RPMI7951 (cell line): Measurements from ENCODE around the gene OR2AT4. TPM values are rescaled to one million over a fixed set of nuclear protein-coding genes. Genes with fewer than 3 reads are reported as not detected.
"Not testable (repeated sequence)": the region's sequence is repeated elsewhere in the genome, so short reads cannot be mapped to it uniquely, and the experiment has no call there.

Source experiments
- DNase-seq: peaks from one replicate; pipeline ENCODE4 v3.0.0-alpha.2; 2012; ENCODE audit warnings: low read depth
- total RNA-seq: library from RNA; depleted of rRNA; stranded (reverse); fragments of >200 nt; shearing (Covaris generic); gene quantifications from 2 replicates; pipeline ENCODE4 v1.2.3, GENCODE V29; 2014

Gene OR2AT4
- total RNA-seq, 1 experiment from 2014 or later: not detected

DNA sequence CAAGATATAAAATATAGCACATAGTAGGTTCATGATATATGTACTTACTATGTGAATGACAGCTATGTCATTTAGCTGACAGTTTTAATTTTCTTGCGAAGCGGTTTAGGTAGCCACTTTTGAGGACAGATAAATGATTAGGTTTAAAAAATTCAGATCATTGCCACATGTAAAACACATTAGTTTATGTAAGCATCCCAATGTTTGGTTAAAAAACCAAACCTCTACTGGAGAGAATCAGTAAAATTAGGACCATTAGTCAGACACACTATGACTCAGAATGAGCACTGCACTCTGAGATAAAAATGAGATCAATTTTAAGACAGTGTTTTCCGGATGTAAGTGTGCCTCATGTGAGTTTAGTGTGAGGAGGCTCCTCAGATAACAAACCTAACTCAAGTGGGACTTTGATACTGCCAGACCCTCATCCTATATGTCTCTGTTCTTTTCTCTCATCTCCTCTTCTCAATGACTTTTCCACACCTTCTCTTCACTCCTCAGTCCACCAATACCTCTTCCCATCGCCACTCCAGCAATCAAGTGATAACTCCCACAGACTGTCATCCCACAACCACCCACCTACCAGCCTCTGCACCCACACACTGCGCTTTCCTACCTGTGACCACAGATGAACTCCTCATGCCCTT, 6.8 kb upstream of the OR2AT4 start:
- peak; percentile 74 for DNase-seq

DNA sequence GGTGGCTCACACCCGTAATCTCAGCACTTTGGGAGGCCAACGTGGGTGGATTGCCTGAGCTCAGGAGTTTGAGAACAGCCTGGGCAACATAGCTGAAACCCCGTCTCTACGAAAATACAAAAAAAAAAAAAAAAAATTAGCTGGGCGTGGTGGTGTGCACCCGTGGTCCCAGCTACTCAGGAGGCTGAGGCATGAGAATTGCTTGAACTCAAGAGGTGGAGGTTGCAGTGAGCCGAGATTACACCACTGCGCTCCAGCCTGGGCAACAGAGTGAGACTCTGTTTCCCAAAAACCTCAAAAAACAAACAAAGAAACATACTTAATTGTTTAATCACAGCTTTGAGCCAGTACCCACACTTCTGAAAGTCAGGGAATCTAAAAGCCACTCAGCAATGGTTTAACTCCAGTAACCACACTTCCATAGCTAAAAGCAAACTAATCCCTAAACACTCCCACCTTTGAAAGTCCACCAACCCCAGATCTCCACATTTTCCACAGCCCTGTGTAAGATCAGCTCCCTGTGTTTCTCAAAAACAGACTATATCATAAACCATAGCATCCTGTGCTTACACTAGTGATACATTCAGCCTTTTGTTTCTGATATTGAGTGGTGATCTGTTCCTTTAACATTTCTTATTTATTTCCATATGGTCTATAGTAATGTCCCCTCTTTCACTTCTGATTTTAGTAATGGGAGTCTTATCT, 4.9 kb upstream of the OR2AT4 start:
- DNase-seq: no peak

DNA sequence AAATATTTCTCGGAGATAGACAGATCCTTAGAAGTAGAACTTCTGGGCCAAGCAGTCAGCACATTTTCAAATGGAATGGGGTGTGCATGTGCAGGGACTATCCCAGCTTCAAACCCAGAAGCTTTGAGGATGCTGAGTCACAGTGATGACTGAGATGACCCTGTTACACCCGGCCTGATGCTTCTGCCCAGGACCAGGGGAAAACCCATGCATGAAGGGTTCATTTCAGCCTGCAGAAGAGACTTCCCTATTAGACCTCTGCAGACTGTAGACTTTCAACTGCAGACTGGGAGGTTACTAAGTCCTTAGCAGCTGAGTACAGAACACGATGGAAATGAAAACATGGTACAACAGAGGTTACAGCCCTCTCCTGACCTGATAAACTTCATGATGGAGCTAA, 3.6 kb upstream of the OR2AT4 start:
- peak; percentile 85 for DNase-seq

DNA sequence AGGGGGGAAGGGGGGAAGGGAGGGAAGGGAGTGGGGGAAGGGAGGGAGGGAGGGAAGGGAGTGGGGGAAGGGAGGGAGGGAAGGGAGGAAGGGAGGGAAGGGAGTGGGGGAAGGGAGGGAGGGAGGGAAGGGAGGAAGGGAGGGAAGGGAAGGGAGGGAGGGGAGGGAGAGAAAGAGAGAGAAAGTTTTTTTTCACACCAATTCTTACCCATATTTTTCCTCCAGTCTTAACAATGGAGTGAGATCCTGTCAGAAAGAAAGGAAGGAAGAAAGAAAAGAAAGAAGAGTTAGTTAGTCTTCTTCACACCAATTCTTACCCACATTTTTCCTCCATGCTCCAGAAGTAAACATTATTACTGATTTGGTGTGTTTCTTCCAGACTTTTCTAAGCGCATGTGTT, 3.0 kb upstream of the OR2AT4 start:
- no peak for DNase-seq

DNA sequence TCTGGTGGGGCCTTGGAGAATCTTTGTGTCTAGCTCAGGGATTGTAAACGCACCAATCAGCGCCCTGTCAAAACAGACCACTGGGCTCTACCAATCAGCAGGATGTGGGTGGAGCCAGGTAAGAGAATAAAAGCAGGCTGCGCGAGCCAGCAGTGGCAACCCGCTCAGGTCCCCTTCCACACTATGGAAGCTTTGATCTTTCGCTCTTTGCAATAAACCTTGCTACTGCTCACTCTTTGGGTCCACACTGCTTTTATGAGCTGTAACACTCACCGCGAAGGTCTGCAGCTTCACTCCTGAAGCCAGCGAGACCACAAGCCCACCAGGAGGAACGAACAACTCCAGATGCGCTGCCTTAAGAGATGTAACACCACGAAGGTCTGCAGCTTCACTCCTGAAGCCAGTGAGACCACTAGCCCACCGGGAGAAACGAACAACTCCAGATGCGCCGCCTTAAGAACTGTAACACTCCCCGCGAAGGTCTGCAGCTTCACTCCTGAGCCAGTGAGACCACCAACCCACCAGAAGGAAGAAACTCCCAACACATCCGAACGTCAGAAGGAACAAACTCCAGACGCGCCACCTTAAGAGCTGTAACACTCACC, 2.3 kb upstream of the OR2AT4 start:
- not testable (repeated sequence) for DNase-seq

DNA sequence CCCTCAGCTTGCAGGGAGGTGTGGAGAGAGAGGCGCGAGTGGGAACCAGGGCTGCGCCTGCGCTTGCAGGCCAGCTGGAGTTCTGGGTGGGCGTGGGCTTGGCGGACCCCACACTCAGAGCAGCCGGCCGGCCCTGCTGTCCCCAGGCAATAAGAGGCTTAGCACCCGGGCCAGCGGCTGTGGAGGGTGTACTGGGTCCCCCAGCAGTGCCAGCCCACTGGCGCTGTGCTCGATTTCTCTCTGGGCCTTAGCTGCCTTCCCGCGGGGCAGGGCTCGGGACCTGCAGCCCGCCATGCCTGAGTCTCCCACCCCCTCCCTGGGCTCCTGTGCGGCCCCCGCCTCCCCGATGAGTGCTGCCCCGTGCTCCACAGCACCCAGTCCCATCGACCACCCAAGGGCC, 1.5 kb upstream of the OR2AT4 start:
- DNase-seq: not testable (repeated sequence)

DNA sequence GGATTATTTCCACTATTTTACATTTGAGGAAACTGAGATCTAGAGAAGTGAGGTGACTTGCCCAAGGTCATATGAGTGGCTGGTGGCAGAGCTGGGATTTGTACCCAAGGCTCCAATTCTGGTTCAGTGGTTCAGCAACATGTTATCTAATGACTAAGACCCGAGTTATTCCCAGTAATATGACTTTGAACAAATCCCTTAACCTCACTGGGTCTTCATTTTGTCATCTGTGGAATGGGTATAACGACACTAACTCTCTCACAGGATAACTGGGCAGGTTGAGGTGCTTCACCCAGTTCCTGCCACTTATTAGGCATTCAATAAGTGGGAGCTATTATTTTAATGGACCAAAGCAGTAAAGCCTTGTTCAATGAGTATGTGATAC, 489 bp upstream of the OR2AT4 start:
- DNase-seq: no peak

DNA sequence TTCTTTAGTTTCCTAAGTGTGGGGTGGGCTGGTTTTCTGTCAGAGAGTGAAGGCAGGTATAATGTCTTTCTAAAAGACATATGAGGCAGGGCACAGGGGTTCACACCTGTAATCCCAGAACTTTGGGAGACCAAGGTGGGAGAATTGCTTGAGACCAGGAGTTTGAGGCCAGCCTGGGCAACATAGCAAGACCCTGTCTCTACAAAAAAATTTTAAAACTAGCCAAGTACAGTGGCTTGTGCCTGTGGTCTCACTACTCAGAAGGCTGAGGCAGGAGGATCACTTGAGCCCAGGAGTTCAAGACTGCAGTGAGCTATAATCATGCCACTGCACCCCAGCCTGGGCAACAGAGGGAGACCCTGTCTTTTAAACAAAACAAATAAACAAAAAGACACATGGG, 2.3 kb downstream of the OR2AT4 start:
- not testable (repeated sequence) for DNase-seq

DNA sequence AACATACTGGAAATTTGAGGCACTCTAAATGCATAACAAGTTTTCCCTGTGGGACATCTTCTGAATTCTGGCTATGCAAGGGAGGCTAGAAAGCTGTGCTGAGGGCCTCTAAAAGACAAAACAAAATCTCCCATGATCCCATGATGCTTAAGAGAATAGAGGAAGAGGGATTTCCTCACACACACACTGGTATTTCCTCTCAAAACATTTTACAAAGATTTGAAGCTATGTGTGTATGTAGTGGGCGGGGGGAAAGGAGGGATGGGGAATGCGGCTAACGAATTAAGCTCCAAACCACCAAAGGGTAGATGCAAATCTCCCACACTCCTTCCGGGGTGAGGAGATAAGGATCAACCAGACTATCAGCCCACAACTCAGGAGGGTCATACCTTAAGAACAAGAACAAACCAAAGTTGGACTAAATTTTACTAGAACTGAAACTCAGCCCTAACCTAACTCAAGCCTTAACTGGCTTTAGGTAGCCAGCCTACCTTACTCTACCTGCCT, 6.0 kb downstream of the OR2AT4 start:
- no peak for DNase-seq

DNA sequence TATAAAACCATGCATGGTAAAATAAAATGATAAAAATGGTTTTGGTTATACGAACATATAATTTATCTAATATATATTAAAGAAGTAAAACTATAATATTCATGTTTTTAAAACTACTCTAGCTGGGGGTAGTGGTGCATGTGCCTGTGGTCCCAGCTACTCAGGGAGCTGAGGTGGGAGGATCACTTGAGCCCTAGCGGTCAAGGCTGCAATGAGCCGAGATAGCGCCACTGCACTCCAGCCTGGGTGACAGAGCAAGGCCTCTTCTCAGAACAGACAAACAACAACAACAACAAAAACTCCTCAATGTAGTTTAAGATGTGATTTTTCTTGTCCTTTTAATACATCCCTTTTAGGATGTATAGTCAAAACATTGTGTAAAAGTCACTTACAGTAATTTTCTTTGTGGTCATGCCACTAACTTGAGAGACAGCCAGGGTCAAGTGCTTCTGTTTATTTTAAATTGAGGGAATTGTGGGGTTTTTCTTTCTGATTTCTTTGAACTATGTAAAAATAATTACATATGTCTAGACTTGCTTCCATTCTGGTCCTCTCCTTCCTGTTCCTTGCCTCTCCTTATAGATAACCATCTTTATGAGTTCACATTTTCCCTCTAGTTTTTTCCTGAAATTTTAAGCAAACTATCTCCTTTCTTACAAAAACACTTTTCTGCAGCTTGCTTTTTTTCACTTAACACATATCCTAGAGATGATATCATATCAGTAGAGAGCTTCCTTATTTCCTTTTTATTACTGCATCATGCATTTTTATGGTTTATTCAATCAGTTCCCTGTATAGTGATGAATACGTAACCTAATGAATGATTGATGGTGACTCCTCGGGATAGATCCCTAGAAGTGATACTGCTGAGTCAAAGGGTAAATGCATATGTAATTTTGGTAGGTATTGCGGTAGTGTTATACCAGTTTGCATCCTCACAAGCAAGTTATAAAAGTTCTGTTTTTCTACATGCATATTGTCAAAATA, 9.1 kb downstream of the OR2AT4 start:
- no peak for DNase-seq

DNA sequence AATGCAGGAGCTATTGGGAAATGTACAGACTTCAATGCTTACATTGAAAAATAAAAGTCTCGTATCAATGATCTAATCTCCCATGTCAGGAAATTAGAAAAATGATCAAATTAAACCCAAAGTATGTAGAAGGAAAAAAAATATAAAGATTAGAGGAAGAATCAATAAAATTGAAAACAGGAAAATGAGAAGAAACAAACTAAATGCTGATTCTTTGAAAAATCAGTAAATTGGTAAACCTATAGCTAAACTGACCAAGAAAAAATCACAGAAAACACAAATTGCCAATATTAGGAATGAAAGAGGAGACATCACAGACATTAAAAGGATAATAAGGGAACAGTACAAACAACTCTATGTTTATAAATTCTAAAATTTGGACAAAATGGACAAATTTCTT, 11.8 kb downstream of the OR2AT4 start:
- no peak for DNase-seq

DNA sequence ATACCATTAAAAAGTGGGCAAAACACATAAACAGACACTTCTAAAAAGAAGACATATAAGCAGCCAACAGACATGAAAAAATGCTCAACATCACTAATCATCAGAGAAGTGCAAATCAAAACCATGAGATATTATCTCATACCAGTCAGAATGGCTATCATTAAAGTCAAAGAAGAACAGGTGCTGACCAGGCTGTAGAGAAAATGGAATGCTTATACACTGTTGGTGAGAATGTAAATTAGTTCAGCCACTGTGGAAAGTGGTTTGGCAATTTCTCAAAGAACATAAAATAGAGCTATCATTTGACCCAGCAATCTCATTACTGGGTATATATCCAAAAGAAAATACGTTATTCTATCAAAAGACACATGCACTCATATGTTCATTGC, 13.5 kb downstream of the OR2AT4 start:
- DNase-seq: no peak

DNA sequence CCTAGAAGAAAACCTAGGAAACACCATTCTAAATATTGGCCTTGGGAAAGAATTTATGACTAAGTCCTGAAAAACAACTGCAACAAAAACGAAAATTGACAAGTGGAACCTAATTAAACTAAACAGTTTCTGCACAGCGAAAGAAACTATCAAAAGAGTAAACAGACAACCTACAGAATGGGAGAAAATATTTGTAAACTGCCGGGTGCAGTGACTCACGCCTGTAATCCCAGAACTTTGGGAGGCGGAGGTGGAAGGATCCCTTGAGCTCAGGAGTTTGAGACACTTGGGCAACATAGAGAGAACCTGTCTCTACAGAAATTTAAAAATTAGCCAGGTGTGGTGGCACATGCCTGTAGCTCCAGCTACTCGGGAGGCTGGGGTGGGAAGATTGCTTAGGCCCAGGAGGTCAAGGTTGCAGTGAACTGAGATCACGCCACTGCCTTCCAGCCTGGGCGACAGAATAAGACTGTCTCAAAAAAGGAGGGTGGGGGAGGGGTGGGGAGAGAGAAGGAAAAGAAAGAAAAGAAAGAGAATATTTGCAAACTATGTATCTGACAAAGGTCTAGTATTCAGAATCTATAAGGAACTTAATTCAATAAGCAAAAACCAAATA, 14.0 kb downstream of the OR2AT4 start:
- DNase-seq: no peak

DNA sequence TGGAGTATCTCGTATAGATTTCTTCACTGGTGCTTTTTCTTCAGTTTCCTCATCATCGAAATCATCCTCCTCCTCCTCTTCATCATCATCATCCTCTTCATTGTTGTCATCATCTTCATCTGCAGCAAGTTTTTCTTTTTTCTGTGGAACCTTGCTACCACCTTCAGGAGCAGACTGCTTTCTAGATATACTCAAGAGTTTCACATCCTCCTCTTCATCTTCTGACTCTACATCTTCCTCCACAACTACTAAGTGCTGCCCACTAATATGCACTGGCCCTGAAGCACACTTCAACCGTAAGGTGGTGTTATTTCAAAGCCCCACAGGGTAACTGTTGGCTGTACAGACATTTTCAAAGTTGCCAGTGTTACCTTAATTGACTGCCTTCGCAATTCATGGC, 17.1 kb downstream of the OR2AT4 start:
- DNase-seq: no peak

DNA sequence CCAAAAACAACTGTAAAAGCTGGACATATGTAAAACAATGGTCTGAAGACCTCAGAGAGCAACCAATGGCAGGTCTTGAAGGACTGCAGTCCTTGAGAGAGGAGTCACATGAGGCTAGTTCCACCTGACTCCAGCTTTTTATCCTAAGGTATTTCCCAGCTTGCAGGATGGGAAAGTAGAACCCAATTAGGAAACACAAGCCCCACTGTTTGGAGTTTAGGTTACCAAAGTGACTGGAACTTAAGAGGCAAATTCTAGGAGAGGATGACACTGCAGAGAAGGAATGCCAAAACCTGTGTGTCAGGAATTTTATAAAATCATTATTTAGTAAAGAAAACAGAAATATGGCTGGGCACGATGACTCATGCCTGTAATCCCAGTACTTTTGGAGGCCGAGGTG, 18.4 kb downstream of the OR2AT4 start:
- peak; percentile 8 for DNase-seq

DNA sequence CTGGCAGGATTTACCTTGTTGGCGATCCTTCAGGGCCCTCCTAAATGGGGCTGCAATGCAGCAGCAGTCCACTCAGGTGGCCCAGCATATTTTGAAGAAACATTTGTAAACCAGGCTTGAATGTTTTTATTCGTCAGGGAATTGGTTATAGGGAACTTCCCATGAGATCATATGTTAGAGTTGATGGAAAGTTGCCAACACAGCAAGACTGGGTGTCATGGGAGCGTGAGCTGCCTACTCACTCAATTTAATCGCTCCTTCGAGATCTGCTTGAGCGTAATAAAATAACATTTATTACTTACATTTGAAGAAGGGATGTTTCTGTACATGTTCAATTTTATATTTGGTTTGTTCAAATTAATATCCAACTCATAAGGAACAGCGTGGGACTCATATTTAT, 19.4 kb downstream of the OR2AT4 start:
- no peak for DNase-seq

DNA sequence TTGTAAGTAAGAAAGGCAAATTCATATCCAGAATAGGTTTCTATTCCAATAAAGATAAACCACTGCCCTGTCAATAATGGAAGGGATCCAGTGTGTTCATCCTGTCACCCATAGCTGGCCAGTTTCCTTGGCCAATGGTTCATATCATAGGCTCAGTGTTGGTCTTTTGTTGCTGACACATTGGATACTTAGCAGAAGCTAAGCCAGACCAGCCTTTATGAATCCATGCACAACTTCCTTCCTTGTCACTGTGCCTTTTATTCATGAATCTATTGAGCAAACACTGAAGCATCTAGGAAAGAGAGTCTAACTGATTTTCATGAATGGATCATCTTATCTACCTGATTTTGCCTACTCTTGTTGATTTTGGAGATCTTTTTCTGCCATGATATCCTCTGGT, 20.0 kb downstream of the OR2AT4 start:
- DNase-seq: no peak

DNA sequence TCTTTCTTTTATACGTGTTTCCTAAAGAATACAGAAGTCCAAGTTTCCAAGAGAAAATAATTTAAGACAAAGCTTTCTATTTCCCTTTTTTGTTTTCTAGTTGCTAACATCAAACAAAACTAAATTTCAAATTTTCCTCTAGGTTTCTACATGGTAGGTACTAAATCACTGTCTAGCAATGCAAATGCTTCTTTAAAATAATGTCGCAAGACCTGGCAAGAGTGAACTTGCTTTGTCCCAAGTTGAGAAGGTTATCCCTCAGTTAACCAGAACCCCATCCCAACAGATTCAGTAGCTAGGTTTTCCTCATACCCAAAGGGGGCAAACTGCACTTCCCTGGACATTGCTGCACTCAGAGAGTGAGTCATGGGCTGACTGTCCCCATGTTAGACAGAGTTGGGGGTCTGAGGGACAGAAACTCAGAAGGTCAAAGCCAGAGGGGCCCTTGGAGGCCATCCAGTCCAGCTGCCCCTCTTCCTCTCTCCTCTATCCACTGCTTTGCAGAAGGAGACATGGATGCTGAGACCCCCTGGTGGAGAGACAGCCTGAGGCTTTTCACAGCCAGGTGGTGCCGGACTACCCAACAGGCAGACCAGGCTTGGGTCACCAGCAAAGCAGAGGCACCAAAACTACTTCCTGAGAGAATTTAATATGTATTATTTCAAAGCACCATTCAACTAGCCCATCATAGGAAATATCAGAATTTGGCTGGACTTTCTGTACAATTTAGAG, 23.1 kb downstream of the OR2AT4 start:
- no peak for DNase-seq

DNA sequence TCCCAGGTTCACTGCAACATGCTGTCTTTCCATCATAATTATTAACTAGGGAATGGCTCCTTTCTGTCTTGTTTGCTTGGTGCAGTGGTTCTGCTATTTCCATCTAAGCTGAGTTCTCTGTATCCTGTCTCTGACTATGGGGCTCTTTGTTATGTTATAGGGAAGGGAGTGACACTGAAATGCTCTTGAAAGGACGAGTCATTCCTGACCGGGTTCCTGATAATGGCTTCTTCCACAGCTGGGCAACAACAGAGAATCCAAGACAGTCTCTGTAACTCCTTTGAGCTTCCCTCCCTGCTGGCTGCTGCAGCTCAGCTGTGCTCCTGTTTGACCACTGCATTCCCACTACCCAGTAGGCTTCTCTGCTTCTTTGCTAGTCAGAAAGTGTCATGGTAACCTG, 24.1 kb downstream of the OR2AT4 start:
- DNase-seq: peak; percentile 13

DNA sequence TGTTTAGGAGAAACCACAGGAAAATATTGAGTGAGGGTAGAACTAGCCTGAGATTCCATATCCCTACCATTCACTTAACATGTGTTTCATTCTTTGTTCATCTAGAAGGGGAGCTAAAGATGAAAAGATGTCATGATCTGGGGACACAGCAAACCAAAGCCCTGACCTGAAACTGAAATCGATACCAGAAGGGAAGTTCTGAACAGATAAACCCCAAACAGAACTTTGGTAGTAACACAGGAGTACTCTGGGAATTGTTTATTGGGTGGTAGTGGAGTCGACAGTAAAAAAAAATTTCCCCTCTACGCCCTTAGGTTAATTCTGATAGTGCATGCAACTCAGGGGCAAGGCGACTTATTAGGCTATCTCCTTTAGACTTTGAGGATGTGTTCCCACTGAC, 27.2 kb downstream of the OR2AT4 start:
- DNase-seq: no peak

DNA sequence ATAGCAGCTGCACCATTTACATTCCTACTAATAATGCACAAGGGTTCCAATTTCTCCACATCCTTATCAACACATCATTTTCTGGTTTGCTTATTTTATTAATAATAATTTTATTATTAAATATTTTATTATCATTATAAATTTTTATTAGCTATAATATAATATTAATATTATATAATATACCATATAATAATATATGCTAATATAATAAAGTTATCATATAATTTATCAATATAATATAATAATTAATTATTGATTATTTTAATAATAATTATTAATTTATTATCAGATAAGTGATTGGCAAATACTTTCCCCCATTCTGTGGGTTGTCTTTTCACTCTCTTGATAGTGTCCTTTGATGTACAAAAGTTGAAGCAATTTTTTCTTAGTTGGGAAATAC, 27.7 kb downstream of the OR2AT4 start:
- no peak for DNase-seq
